GM12873 (cell line): ENCODE data around the gene CNN1.

Experiments
- CTCF ChIP-seq: IDR thresholded peaks from 2 replicates; pipeline ENCODE4 v1.5.1; 2012; ENCODE audit warnings: low read depth, mild to moderate bottlenecking, moderate library complexity, low read length, control low read depth; ENCODE audit not compliant: insufficient read depth; ENCODE audit errors: missing control alignments

The CNN1 gene

GRCh38 chr19:11499890-11500420 lies 38.7 kb upstream of the CNN1 start:
- no peak for TF ChIP-seq CTCF

GRCh38 chr19:11504502-11505031 lies 34.1 kb upstream of the CNN1 start:
- no peak for TF ChIP-seq CTCF

- TF ChIP-seq CTCF = no peak
Observed at GRCh38 chr19:11505032-11505503, 33.6 kb upstream of the CNN1 start.

DNA sequence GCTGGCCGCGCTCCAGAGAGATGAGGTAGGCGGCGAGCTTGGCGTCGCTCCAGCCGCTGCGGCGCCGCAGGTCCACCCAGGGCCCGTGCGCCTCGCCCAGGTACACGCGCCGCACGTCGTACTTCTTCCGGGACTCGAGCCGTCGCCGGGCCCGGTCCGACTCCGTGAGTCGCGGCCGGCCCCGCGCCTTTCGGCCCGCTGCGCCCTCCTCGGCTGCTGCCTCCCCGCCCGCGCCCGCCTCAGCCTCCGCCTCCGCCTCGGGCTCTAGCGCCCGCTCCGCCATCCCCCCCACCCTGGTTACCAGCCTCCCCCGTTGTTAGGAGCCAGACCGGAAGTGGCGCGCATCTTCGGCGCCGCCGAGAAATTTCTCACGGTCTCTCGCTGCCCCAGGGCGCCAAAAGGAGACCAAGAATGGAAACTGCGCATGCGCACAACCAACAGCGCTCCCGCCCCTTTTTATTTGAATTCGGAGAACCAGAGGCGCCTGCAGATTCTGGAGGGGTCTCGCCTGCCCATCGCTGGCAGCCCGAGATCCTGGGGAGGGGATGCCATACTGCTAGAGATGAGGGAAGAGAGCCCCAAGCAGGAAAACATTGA lies 33.0 kb upstream of the CNN1 start, which contains the start of gene ZNF653:
ZNF653 (minus strand) TSS at position 336 of the 597 bp plus-strand sequence; CDS start at position 283, 53 bp downstream.
- no peak for TF ChIP-seq CTCF

DNA sequence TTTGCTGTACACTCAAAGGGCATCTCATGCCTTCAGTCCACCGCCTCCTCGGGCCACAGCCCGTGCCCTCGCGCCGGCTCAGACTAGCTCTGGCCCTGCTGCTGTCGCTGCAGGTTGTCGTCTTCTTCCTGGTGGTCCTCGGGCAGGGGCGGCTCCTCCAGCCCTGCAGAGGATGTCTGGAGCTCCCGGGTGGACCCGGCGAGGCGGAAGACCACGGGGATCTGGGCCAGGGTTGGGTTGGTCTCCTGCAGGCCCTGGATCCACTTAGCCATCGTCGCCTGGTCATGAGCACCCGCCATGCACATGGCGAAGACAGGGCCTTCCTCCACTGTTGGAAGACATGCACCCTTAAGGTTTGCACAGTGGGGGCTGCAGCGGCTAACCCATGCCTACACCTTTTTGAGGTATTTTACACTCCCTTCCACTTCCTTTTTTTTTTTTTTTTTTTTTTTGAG lies 32.5 kb upstream of the CNN1 start:
- no peak for TF ChIP-seq CTCF

- TF ChIP-seq CTCF = no peak
Observed at GRCh38 chr19:11506967-11507366, 31.7 kb upstream of the CNN1 start.

- TF ChIP-seq CTCF = no peak
Observed at GRCh38 chr19:11507370-11508078, 31.1 kb upstream of the CNN1 start.
